KMS-11 (cell line): ENCODE measurements around the gene CTRB2.
A peak's percentile ranks its signal among the peaks of the same experiment; 100 is the strongest.
"Not testable (repeated sequence)": the region's sequence is repeated elsewhere in the genome, so short reads cannot be mapped to it uniquely, and the experiment has no call there.

Source experiments
- H2AFZ ChIP-seq: fragments of 200-600 bp; sonication (generic); 2 replicates; pipeline ENCODE4 v1.6.1; 2016; ENCODE audit warnings: antibody characterized with exemption, mixed run types, low read depth
- H3K27ac ChIP-seq: fragments of 200-600 bp; sonication (generic); 2 replicates; pipeline ENCODE4 v1.6.1; 2016; ENCODE audit warnings: mild to moderate bottlenecking, mixed run types
- H3K27me3 ChIP-seq: fragments of 200-600 bp; sonication (generic); 2 replicates; pipeline ENCODE4 v1.6.1; 2017; ENCODE audit warnings: mild to moderate bottlenecking, low read depth, mixed run types, moderate library complexity; ENCODE audit not compliant: insufficient read depth
- H3K36me3 ChIP-seq: fragments of 200-600 bp; sonication (generic); 2 replicates; pipeline ENCODE4 v1.6.1; 2017; ENCODE audit warnings: mild to moderate bottlenecking, mixed run types; ENCODE audit not compliant: insufficient read depth
- H3K4me1 ChIP-seq: fragments of 200-600 bp; sonication (generic); 2 replicates; pipeline ENCODE4 v1.6.1; 2016; ENCODE audit warnings: mild to moderate bottlenecking, low read depth, mixed run types; ENCODE audit not compliant: poor library complexity, severe bottlenecking
- H3K4me2 ChIP-seq: fragments of 200-600 bp; sonication (generic); 2 replicates; pipeline ENCODE4 v1.7.0; 2016; ENCODE audit warnings: mild to moderate bottlenecking, mixed run types
- H3K4me3 ChIP-seq: fragments of 200-600 bp; sonication (generic); IDR thresholded peaks from 2 replicates; pipeline ENCODE4 v1.6.1; 2017; ENCODE audit warnings: low read depth, low read length, mixed read lengths; ENCODE audit not compliant: insufficient read depth
- H3K79me2 ChIP-seq: fragments of 200-600 bp; sonication (generic); 2 replicates; pipeline ENCODE4 v1.6.1; 2016; ENCODE audit warnings: low read depth, mixed run types; ENCODE audit not compliant: insufficient read depth
- H3K9ac ChIP-seq: fragments of 200-600 bp; sonication (generic); 2 replicates; pipeline ENCODE4 v1.6.1; 2016; ENCODE audit warnings: mild to moderate bottlenecking, mixed run types
- H4K20me1 ChIP-seq: fragments of 200-600 bp; sonication (generic); 2 replicates; pipeline ENCODE4 v1.6.1; 2016; ENCODE audit warnings: mild to moderate bottlenecking, mixed run types; ENCODE audit not compliant: insufficient read depth
- TF ChIP-seq, protein P1 (sequence below): fragments of 200-600 bp; sonication (generic); conservative IDR thresholded peaks from 2 replicates; pipeline ENCODE4 v1.6.1; 2017; ENCODE audit warnings: low read depth, mild to moderate bottlenecking, antibody characterized with exemption, low read length, moderate library complexity, mixed read lengths

Gene CTRB2

DNA sequence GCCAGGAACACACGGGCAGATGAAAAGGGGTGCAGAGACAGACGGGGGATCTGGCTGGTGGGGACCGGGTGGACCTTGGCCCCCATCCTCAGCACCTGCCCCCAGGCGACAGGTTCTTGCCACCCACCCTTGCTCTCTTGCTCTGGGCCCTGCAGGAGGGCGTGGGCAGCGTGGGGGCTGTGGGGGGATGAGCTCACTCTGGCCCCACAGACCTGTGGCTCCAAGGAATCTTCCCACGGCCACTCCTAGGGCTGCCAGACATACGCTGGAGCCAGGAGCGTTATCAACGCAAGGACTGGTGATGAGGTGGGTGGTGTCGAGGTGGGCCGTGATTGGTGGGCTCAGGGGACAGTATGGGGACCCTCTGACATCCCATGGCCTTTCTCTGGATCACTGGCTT lies 18.1 kb upstream of the CTRB2 start:
- Histone ChIP-seq H3K4me2 (no peak overlapping the region), H3K9ac (no peak overlapping the region), H3K36me3 (no peaks in the 10 kb centered on the region), H3K27me3 (no peaks in the 10 kb centered on the region), H2AFZ (no peak overlapping the region), H4K20me1 (no peaks in the 10 kb centered on the region), H3K4me1 (no peaks in the 10 kb centered on the region), H3K79me2 (no peaks in the 10 kb centered on the region), H3K4me3 (no peak overlapping the region), H3K27ac (no peak overlapping the region)
- TF ChIP-seq, protein P1, sequence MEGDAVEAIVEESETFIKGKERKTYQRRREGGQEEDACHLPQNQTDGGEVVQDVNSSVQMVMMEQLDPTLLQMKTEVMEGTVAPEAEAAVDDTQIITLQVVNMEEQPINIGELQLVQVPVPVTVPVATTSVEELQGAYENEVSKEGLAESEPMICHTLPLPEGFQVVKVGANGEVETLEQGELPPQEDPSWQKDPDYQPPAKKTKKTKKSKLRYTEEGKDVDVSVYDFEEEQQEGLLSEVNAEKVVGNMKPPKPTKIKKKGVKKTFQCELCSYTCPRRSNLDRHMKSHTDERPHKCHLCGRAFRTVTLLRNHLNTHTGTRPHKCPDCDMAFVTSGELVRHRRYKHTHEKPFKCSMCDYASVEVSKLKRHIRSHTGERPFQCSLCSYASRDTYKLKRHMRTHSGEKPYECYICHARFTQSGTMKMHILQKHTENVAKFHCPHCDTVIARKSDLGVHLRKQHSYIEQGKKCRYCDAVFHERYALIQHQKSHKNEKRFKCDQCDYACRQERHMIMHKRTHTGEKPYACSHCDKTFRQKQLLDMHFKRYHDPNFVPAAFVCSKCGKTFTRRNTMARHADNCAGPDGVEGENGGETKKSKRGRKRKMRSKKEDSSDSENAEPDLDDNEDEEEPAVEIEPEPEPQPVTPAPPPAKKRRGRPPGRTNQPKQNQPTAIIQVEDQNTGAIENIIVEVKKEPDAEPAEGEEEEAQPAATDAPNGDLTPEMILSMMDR, result no peak

DNA sequence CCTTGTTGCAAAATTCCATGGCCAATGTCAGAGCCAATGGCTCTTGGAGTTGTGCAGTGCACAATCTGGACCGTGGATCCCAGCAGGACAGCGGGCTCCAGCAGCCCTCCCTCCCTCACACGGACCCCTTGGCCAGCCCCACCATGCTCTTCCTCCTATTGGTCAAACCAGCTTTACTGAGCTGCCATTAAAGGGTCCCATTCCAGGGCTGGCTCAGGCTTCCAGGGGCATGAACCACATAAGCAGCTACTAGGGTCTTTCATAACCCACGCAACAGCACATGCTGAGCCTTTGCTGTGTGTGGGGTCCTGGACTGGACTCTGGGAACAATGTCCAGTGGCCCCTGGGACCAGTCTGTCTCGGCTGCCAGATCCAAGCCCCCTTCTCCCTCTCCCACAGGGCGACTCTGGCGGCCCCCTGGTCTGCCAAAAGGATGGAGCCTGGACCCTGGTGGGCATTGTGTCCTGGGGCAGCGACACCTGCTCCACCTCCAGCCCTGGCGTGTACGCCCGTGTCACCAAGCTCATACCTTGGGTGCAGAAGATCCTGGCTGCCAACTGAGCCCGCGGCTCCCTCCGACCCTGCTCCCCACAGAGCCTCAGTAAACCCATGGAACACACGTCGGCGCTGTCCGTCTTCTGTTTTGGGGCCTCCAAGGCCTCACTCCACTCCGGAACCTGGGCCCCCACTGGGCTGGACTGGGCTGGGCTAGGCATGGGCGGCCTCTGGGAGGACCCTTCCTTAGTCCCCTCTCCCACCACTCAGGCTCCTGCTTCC lies 17.5 kb upstream of the CTRB2 start:
- no peaks in the 10 kb centered on the region for H3K36me3 ChIP-seq
- H3K4me1 ChIP-seq, result peaks cover 5% of the 10 kb centered on the region
- no peak overlapping the region for H3K9ac ChIP-seq
- TF ChIP-seq, protein P1, result no peak
- H3K79me2 ChIP-seq, result no peaks in the 10 kb centered on the region
- no peak overlapping the region for H3K4me3 ChIP-seq
- H3K27me3 ChIP-seq, result no peaks in the 10 kb centered on the region
- H3K4me2 ChIP-seq, result no peak overlapping the region
- H4K20me1 ChIP-seq, result no peaks in the 10 kb centered on the region
- no peak overlapping the region for H3K27ac ChIP-seq
- H2AFZ ChIP-seq, result no peak overlapping the region

DNA sequence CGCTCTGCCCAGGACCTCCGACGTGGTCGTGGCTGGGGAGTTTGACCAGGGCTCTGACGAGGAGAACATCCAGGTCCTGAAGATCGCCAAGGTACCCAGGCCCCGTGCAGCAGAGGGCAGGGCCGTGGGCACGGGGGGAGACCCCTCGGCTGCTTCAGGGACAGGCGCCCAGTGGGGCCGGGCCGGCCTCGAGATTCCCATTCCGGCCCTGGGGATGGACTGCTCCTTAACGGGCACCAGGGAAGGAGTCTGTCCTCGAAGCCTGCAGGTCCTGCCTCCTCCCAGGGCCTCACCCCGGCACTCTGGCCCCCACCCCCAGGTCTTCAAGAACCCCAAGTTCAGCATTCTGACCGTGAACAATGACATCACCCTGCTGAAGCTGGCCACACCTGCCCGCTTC lies 16.2 kb upstream of the CTRB2 start:
- not testable (repeated sequence) for H2AFZ ChIP-seq, H3K4me2 ChIP-seq, H3K36me3 ChIP-seq, H3K4me1 ChIP-seq, H4K20me1 ChIP-seq, H3K9ac ChIP-seq, H3K79me2 ChIP-seq, H3K27me3 ChIP-seq, H3K4me3 ChIP-seq, H3K27ac ChIP-seq

DNA sequence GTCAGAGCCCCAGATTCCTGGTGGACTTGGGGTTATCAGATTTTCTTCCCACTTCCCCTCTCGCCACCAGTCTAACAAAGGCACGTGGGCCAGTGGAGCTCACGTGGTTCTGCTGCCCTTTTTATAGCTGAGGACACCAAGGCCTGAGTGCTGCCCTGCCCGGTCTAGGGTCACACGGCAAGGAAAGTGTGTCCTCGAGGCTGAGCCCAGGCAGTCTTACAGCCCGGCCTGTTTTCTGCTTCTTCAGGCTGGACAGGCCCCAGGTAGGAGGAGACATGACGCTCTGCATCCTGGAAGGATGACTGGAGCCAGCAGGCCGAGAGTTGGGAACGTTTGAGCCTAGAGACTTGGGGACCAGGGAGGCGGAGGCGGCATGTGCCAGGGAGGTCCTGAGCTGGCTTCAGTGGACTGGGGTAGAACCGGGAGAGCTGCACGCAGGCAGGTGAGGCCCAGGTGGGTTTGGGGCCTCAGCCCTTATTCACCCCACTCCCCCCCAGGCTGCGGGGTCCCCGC lies 15.4 kb upstream of the CTRB2 start:
- Histone ChIP-seq H3K4me3 (no peak overlapping the region), H3K4me2 (no peak overlapping the region), H3K36me3 (no peaks in the 10 kb centered on the region), H3K27ac (no peak overlapping the region), H3K27me3 (no peaks in the 10 kb centered on the region), H3K79me2 (no peaks in the 10 kb centered on the region), H4K20me1 (no peaks in the 10 kb centered on the region), H3K4me1 (peaks cover 6% of the 10 kb centered on the region), H2AFZ (no peak overlapping the region), H3K9ac (no peak overlapping the region)
- TF ChIP-seq, protein P1, result no peak

DNA sequence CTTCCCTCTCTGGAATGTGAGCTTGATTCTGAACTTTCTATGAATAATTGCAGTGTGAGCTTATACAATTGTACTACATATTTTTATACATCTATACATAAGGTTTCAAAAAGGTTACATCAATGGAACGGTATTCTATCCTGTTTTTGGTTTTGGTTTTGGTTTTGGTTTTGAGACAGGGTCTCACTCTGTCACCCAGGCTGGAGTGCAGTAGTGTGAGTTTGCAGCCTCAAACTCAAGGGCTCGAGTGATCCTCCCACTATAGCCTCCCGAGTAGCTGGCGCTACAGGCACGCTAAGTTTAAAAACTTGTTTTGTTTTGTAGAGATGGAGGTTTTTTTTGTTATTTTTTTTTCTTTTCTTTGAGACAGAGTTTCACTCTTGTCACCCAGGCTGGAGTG lies 12.9 kb upstream of the CTRB2 start:
- H3K27ac ChIP-seq, result no peak overlapping the region
- TF ChIP-seq, protein P1, result no peak
- H3K36me3 ChIP-seq, result no peaks in the 10 kb centered on the region
- H3K27me3 ChIP-seq, result no peaks in the 10 kb centered on the region
- no peaks in the 10 kb centered on the region for H4K20me1 ChIP-seq
- H3K4me3 ChIP-seq, result no peak overlapping the region
- peak overlapping the region; percentile 34; the same call in 1 of the 2 replicates for H3K4me2 ChIP-seq
- peak overlapping the region; percentile 48; the same call in 1 of the 2 replicates for H2AFZ ChIP-seq
- peaks cover 6% of the 10 kb centered on the region for H3K4me1 ChIP-seq
- H3K9ac ChIP-seq, result no peak overlapping the region
- H3K79me2 ChIP-seq, result no peaks in the 10 kb centered on the region
